ENCODE measurements around the gene IGFLR1. TPM values are rescaled to one million over a fixed set of nuclear protein-coding genes. Genes with fewer than 3 reads are reported as not detected.

Gene IGFLR1
- total and polyA plus RNA-seq, 2 of the 8 experiments (the other 6 are each of a cell fraction or from before 2014, with no cell fraction given) = 8.4 to 28.9 TPM

DNA sequence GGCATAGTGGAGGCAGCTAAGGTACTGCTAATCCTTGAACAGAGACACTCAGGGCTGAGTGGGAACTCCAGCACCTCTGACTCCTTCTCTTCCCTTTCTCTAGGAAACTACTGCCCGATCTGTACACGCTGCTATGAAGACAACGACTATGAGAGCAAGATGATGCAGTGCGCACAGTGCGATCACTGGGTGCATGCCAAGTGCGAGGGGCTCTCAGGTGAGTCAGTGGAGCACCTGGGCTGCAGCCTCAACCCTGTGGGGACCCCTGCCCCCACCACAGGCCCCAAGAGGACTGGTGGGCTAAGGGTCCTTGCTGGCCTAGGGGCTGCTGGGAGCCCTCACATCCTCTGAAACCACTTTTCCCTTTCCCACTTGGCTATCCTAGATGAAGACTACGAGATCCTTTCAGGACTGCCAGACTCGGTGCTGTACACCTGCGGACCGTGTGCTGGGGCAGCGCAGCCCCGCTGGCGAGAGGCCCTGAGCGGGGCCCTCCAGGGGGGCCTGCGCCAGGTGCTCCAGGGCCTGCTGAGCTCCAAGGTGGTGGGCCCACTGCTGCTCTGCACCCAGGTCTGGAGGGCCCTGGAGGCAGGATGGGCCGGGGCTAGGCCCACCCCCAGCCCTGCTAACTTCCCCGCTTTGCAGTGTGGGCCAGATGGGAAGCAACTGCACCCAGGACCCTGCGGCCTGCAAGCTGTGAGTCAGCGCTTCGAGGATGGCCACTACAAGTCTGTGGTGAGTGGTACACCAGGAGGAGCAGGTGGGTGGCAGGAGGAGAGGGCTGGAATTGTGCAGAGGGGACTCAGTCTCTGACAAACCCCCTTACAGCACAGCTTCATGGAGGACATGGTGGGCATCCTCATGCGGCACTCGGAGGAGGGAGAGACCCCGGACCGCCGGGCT lies 14.9 kb downstream of the IGFLR1 start:
- H3K27me3 ChIP-seq (replicated peaks in 1 of 4; ENCODE audit: control insufficient read depth in 3 of 4, extremely low read depth in 1 of 4, insufficient read depth in 3 of 4, low read length in 3 of 4) = no peaks in the 10 kb centered on the region
- H2BK12ac ChIP-seq (ENCODE audit: low read depth, low read length) = no peak overlapping the region
- H3K9me3 ChIP-seq (ENCODE audit: insufficient read depth in 2 of 2, low read depth in 1 of 2, low read length in 1 of 2) = no peaks in the 10 kb centered on the region
- no peak overlapping the region for H3K4me2 ChIP-seq (ENCODE audit: insufficient read depth in 1 of 2, low read depth in 2 of 2, low read length in 2 of 2)
- H3K4ac ChIP-seq (replicated peaks; ENCODE audit: insufficient read length, low read depth, low read length) = no peak overlapping the region
- H3K4me3 ChIP-seq (ENCODE audit: extremely low read depth in 1 of 4, insufficient read depth in 2 of 4, low read depth in 3 of 4, low read length in 4 of 4) = no peak overlapping the region
- no peaks in the 10 kb centered on the region for H3K4me1 ChIP-seq (replicated peaks in 1 of 4; ENCODE audit: control insufficient read depth in 3 of 4, insufficient read depth in 4 of 4, low read length in 3 of 4)
- no peak overlapping the region for H3K14ac ChIP-seq (ENCODE audit: insufficient read length)
- no peak overlapping the region for H2BK20ac ChIP-seq (ENCODE audit: low read length)
- H3K56ac ChIP-seq (replicated peaks; ENCODE audit: insufficient read length, low read depth, low read length) = no peak overlapping the region
- peaks cover 45 to 83% (median 82%) of the 10 kb centered on the region in 4 experiments for H3K36me3 ChIP-seq (ENCODE audit: control insufficient read depth in 2 of 4, insufficient read depth in 4 of 4, low read length in 3 of 4)
- H3K79me1 ChIP-seq (ENCODE audit: low read depth, low read length) = no peaks in the 10 kb centered on the region
- H3K27ac ChIP-seq (ENCODE audit: low read depth, low read length) = no peak overlapping the region
- POLR2A ChIA-PET (ENCODE audit: partially characterized antibody) = interaction anchor here (1.3 to 6.1 kb wide), 5 partner anchors 9 to 19 kb away, joined by 3 to 39 read pairs (median 12); partner anchors contain the start of genes KMT2B, PSENEN and U2AF1L4
- no peak overlapping the region for H3K9ac ChIP-seq (replicated peaks in 1 of 4; ENCODE audit: extremely low read depth in 1 of 4, low read depth in 3 of 4, low read length in 3 of 4)
- H3K18ac ChIP-seq (ENCODE audit: extremely low read depth, low read length) = no peak overlapping the region
- CTCF ChIA-PET (ENCODE audit: partially characterized antibody) = interaction anchor here (1.1 to 11.8 kb wide), 3 partner anchors 11 to 35 kb away, joined by 3 to 80 read pairs (median 7); partner anchors contain the start of gene IGFLR1
- DNase-seq (ENCODE audit: low read depth in 1 of 2, low spot score in 2 of 2) (no peak), FAIRE-seq (no peak)
- H3K23ac ChIP-seq (ENCODE audit: insufficient read length) = no peak overlapping the region
- no peak overlapping the region for H2AK5ac ChIP-seq (ENCODE audit: low read depth, low read length)
- H4K5ac ChIP-seq (ENCODE audit: insufficient read length, low read depth, low read length) = no peak overlapping the region
- H2BK120ac ChIP-seq (replicated peaks; ENCODE audit: low read depth, low read length) = no peak overlapping the region
- H4K8ac ChIP-seq (ENCODE audit: extremely low read depth, insufficient read depth, low read length) = no peak overlapping the region
- WGBS, 2 experiments (ENCODE audit: extremely low coverage in 1 of 2, insufficient coverage in 1 of 2, insufficient read length in 1 of 2, insufficient replicate concordance in 2 of 2, low coverage in 1 of 2, low lambda C conversion rate in 2 of 2, missing lambda C conversion rate in 1 of 2) = 97% methylated on average over 20 of the region's 25 CpGs; no CpG with 5 or more reads in 1 of the 2 experiments
- no peaks in the 10 kb centered on the region for H3K23me2 ChIP-seq (ENCODE audit: low read depth, low read length)
- no peak overlapping the region for H2AFZ ChIP-seq (ENCODE audit: low read length)
- H3K79me2 ChIP-seq (ENCODE audit: control insufficient read depth in 1 of 2, insufficient read depth in 2 of 2, low read length in 2 of 2) = no peaks in the 10 kb centered on the region; a peak in 1 of 4 replicates
- peaks cover 12 to 18% of the 10 kb centered on the region in 2 experiments for H4K20me1 ChIP-seq (replicated peaks in 1 of 2; ENCODE audit: control insufficient read depth in 1 of 2, insufficient read depth in 2 of 2, low read length in 2 of 2)
- no peak overlapping the region for H2BK5ac ChIP-seq (ENCODE audit: low read depth, low read length)
- no peak overlapping the region for H4K91ac ChIP-seq (replicated peaks; ENCODE audit: insufficient read length, low read length)
- TF ChIP-seq NRF1 (IDR thresholded peaks at IDR 0.05; ENCODE audit: low read depth, low read length) = no peak
- TF ChIP-seq CTBP2 (IDR thresholded peaks at IDR 0.05; ENCODE audit: borderline replicate concordance, insufficient read depth, insufficient read length, low read length) = no peak
- no peak overlapping the region for H2BK15ac ChIP-seq (ENCODE audit: low read length)

All from H1 (cell line).